ENCODE data around the gene RAB26.
"Not testable (repeated sequence)": the region's sequence is repeated elsewhere in the genome, so short reads cannot be mapped to it uniquely, and the experiment has no call there.

DNA sequence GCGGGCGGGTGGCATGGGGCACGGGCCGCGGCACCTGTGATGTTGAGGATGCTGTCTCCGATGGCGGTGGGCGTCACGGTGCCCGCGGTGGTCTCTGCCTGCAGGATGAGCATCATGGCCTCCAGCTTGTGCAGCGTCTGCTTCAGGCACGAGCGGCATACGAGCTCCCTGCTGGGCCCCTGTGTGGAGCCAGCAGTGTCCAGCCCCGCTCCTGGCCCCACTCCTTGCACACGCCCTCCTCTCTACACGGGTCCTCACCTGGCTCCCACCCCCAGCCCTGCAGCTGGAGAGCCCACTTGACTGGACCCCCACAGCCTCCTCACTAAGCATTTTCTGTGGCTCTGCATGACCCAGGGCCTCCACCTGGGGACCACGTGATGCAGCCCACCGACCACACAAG, 44.0 kb upstream of the RAB26 start:
- TF ChIP-seq CTCF, EZH2phosphoT487 (IDR thresholded peaks at IDR 0.05): not testable (repeated sequence)

Measured in neural progenitor cell (in vitro differentiated cells).